K562 (cell line): ENCODE results near the gene TOMM5. TPM values are rescaled to one million over a fixed set of nuclear protein-coding genes. Genes with fewer than 3 reads are reported as not detected.

Experiments
- KDM5B ChIP-seq: fragments of 200-600 bp; sonication (generic); IDR thresholded peaks from 2 replicates; pipeline ENCODE4 v1.6.1; 2012; ENCODE audit warnings: low read depth, mild to moderate bottlenecking, moderate library complexity, low read length, control low read depth, inconsistent platforms; ENCODE audit not compliant: insufficient replicate concordance
- MYBL2 ChIP-seq, 2 experiments: fragments of 450-650 bp in 1 of 2; sonication (generic) in 1 of 2; formaldehyde crosslinking in 1 of 2; IDR thresholded peaks; 2 replicates each; pipeline versions ENCODE4 v1.6.1 to v1.8.1; 2017 to 2022; ENCODE audit warnings: borderline replicate concordance in 1 of 2, inconsistent platforms in 1 of 2, low read depth in 1 of 2, mild to moderate bottlenecking in 1 of 2, missing genetic modification reagents in 1 of 2, moderate library complexity in 1 of 2
- PHB2 ChIP-seq: fragments of 450-650 bp; IDR thresholded peaks from 2 replicates; pipeline ENCODE4 v1.6.1; 2017; ENCODE audit warnings: low read depth
- POLR2A ChIP-seq: fragments of 450-650 bp; conservative IDR thresholded peaks from 2 replicates; pipeline ENCODE4 v1.6.1; 2016
- POLR2H ChIP-seq: IDR thresholded peaks from 2 replicates; pipeline ENCODE4 v1.6.1; 2016; ENCODE audit warnings: missing genetic modification characterization, low read depth, mild to moderate bottlenecking, control low read depth, missing compliant biosample characterization, moderate library complexity
- RHOXF2B ChIP-seq: fragments of 250-450 bp; sonication (Bioruptor Pico); conservative IDR thresholded peaks from 2 replicates; pipeline ENCODE4 v1.5.1; 2021
- TEAD1 ChIP-seq, 2 experiments: fragments of 450-650 bp in 1 of 2; sonication (generic) in 1 of 2; formaldehyde crosslinking; IDR thresholded peaks; 2 replicates each; pipeline versions ENCODE4 v1.4.0 to v1.8.0; 2020 to 2022; ENCODE audit warnings: mild to moderate bottlenecking in 2 of 2, missing genetic modification reagents in 1 of 2
- ZBTB7A ChIP-seq: IDR thresholded peaks from 2 replicates; pipeline ENCODE4 v1.6.1; 2011; ENCODE audit warnings: low read depth, mild to moderate bottlenecking, low read length, moderate library complexity, borderline replicate concordance; ENCODE audit not compliant: control insufficient read depth
- ZNF384 ChIP-seq: IDR thresholded peaks from 2 replicates; pipeline ENCODE4 v1.6.1; 2012; ENCODE audit warnings: low read depth, low read length, improper control_type of control experiment
- polyA plus RNA-seq, 8 experiments: library from polyadenylated mRNA; depleted of rRNA in 4 of 8; stranded (reverse) in 5 of 8; unstranded in 3 of 8; fragments of >200 nt; fragmentation: Nextera tagmentation in 2 of 8; fragmentation: Illumina TruSeq in 1 of 8; extraction: Ambion mirVana in 2 of 8; extraction: Trizol in 1 of 8; gene quantifications; 2 replicates each; pipeline versions ENCODE4 v1.2.1 to v1.2.3, GENCODE V29; 2011 to 2014; ENCODE audit warnings: inconsistent platforms in 1 of 8, missing spikeins in 1 of 8
- total RNA-seq, 7 experiments: library from RNA; depleted of rRNA in 6 of 7; stranded (reverse); fragments of >200 nt in 6 of 7; fragmentation: Illumina TruSeq in 2 of 7; extraction: Trizol in 2 of 7; gene quantifications; 2 replicates each; pipeline versions ENCODE4 v1.2.1 to v1.2.3, GENCODE V29; 2011 to 2021; ENCODE audit warnings: low replicate concordance in 1 of 7
- TF ChIP-seq, protein P1 (sequence below): fragments of 450-650 bp; formaldehyde crosslinking; IDR thresholded peaks from 2 replicates; pipeline ENCODE4 v1.4.0; 2020; ENCODE audit warnings: mild to moderate bottlenecking, moderate library complexity
- TF ChIP-seq, protein P2 (sequence below): fragments of 450-650 bp; IDR thresholded peaks from 2 replicates; pipeline ENCODE4 v1.7.1; 2018; ENCODE audit warnings: mild to moderate bottlenecking, low read depth; ENCODE audit not compliant: partially characterized antibody
- TF ChIP-seq, protein P3 (sequence below): IDR thresholded peaks from 2 replicates; pipeline ENCODE4 v1.6.1; 2012; ENCODE audit warnings: low read depth, low read length, improper control_type of control experiment, borderline replicate concordance

Gene TOMM5
- total and polyA plus RNA-seq, 9 of the 15 experiments (the other 6 are each of a cell fraction or from before 2014, with no cell fraction given), result 262 to 1,742 (median 496) TPM

DNA sequence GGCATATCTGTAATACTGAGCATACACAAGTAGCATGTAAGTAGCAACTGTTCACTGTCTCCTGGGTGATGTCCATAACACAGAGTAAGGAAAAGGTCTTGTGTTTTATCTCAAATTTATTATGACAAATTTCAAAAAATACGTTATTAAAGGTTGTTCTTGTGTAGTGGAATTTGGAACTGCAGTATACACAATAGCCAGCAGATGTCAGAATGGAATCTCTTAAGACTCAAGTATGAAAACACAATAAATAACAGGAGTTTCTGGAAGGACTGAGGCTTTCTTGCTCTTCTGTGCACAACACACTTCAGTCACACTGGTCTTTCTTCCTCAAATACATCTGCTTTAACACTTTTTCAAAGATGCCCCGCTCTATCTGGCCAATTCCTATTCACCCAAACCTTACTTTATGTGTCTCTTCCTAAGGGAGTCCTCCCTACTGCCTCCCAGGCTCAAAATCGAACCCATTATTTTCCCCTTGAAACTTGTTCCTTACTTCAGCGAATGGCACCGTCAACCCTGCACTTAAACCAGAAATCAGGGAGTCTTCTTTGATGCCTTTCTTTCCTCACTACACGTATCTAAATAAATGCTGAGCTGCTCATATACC is 9.7 kb downstream of the TOMM5 start (continued):
- 0 out of 2 replicates have a peak, but pooled peaks have one; percentile 3 for TF ChIP-seq ZNF384
- no peak for TF ChIP-seq MYBL2 (IDR thresholded peaks at IDR 0.05; ENCODE audit: low read depth)
- no peak for TF ChIP-seq MYBL2 (CRISPR knock-in tag; IDR thresholded peaks at IDR 0.05; ENCODE audit: borderline replicate concordance)
- 0 out of 2 replicates have a peak, but pooled peaks have one; percentile 31 for TF ChIP-seq POLR2A
- TF ChIP-seq, protein P1, sequence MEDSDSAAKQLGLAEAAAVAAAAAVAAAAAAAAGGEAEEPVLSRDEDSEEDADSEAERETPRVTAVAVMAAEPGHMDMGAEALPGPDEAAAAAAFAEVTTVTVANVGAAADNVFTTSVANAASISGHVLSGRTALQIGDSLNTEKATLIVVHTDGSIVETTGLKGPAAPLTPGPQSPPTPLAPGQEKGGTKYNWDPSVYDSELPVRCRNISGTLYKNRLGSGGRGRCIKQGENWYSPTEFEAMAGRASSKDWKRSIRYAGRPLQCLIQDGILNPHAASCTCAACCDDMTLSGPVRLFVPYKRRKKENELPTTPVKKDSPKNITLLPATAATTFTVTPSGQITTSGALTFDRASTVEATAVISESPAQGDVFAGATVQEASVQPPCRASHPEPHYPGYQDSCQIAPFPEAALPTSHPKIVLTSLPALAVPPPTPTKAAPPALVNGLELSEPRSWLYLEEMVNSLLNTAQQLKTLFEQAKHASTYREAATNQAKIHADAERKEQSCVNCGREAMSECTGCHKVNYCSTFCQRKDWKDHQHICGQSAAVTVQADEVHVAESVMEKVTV (CRISPR knock-in tag), result peak; percentile 44; the same call in 1 of the 2 replicates
- TF ChIP-seq KDM5B, result no peak
- 0 out of 4 replicates have a peak, but pooled peaks of 1 of the 2 experiments have one; percentile 8 for TF ChIP-seq TEAD1 (CRISPR knock-in tag; IDR thresholded peaks at IDR 0.05)
- TF ChIP-seq POLR2H, result 0 out of 2 replicates have a peak, but pooled peaks have one; percentile 36
- TF ChIP-seq, protein P2, sequence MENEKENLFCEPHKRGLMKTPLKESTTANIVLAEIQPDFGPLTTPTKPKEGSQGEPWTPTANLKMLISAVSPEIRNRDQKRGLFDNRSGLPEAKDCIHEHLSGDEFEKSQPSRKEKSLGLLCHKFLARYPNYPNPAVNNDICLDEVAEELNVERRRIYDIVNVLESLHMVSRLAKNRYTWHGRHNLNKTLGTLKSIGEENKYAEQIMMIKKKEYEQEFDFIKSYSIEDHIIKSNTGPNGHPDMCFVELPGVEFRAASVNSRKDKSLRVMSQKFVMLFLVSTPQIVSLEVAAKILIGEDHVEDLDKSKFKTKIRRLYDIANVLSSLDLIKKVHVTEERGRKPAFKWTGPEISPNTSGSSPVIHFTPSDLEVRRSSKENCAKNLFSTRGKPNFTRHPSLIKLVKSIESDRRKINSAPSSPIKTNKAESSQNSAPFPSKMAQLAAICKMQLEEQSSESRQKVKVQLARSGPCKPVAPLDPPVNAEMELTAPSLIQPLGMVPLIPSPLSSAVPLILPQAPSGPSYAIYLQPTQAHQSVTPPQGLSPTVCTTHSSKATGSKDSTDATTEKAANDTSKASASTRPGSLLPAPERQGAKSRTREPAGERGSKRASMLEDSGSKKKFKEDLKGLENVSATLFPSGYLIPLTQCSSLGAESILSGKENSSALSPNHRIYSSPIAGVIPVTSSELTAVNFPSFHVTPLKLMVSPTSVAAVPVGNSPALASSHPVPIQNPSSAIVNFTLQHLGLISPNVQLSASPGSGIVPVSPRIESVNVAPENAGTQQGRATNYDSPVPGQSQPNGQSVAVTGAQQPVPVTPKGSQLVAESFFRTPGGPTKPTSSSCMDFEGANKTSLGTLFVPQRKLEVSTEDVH, result peak; percentile 26
- TF ChIP-seq ZBTB7A, result no peak
- TF ChIP-seq PHB2, result no peak
- TF ChIP-seq RHOXF2B (CRISPR knock-in tag), result no peak
- TF ChIP-seq, protein P3, sequence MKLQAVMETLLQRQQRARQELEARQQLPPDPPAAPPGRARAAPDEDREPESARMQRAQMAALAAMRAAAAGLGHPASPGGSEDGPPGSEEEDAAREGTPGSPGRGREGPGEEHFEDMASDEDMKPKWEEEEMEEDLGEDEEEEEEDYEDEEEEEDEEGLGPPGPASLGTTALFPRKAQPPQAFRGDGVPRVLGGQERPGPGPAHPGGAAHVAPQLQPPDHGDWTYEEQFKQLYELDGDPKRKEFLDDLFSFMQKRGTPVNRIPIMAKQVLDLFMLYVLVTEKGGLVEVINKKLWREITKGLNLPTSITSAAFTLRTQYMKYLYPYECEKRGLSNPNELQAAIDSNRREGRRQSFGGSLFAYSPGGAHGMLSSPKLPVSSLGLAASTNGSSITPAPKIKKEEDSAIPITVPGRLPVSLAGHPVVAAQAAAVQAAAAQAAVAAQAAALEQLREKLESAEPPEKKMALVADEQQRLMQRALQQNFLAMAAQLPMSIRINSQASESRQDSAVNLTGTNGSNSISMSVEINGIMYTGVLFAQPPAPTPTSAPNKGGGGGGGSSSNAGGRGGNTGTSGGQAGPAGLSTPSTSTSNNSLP, result 0 out of 2 replicates have a peak, but pooled peaks have one; percentile 13
